ENCODE results near the gene LARP6. TPM values are rescaled to one million over a fixed set of nuclear protein-coding genes. Genes with fewer than 3 reads are reported as not detected.

LARP6 gene
- total and polyA plus RNA-seq, 2 of the 13 experiments (the other 11 are each of a cell fraction or from before 2014, with no cell fraction given): 2.9 to 8.2 TPM

GRCh38 chr15:70853318-70853972 lies 512 bp downstream of the LARP6 start (continued):
- TF ChIP-seq TCF7L2 (IDR thresholded peaks at IDR 0.05; ENCODE audit: low read depth, low read length) (no peak), ZFYVE20 (CRISPR knock-in tag; IDR thresholded peaks at IDR 0.05; ENCODE audit: borderline replicate concordance, low read depth) (no peak), ZNF772 (CRISPR knock-in tag; IDR thresholded peaks at IDR 0.05) (0 out of 2 replicates have a peak, but pooled peaks have one; percentile 23), TEF (CRISPR knock-in tag; IDR thresholded peaks at IDR 0.05) (no peak), NFIB (CRISPR knock-in tag; IDR thresholded peaks at IDR 0.05; ENCODE audit: borderline replicate concordance) (no peak), RBAK (CRISPR knock-in tag; IDR thresholded peaks at IDR 0.05) (no peak), AKNA (CRISPR knock-in tag; IDR thresholded peaks at IDR 0.05; ENCODE audit: borderline replicate concordance) (no peak), ZNF563 (CRISPR knock-in tag; IDR thresholded peaks at IDR 0.05) (no peak; the same call in 1 of the 2 replicates), ZNF609 (CRISPR knock-in tag; IDR thresholded peaks at IDR 0.05; ENCODE audit: borderline replicate concordance) (no peak), ZNF234 (CRISPR knock-in tag; conservative IDR thresholded peaks at IDR 0.05) (no peak), NBN (conservative IDR thresholded peaks at IDR 0.05) (no peak), ZNF512 (CRISPR knock-in tag; IDR thresholded peaks at IDR 0.05) (no peak), ZNF800 (CRISPR knock-in tag; IDR thresholded peaks at IDR 0.05) (no peak)
